HFFc6 (cell line): ENCODE data around the gene SLX1A. TPM values are rescaled to one million over a fixed set of nuclear protein-coding genes. Genes with fewer than 3 reads are reported as not detected.

ENCODE experiments used
- DNase-seq: peaks from one replicate; pipeline ENCODE4 v3.0.0-alpha.2; 2018
- H3K27ac Mint-ChIP-seq: 2 replicates; pipeline ENCODE4 v1.8.0; 2020; ENCODE audit warnings: mild to moderate bottlenecking, mixed read lengths
- H3K27me3 Mint-ChIP-seq: 2 replicates; pipeline ENCODE4 v1.8.0; 2021; ENCODE audit warnings: mild to moderate bottlenecking, moderate library complexity, mixed read lengths; ENCODE audit not compliant: insufficient read depth
- H3K36me3 Mint-ChIP-seq: 2 replicates; pipeline ENCODE4 v1.8.0; 2021; ENCODE audit warnings: low read depth, mixed read lengths
- H3K4me1 Mint-ChIP-seq: 2 replicates; pipeline ENCODE4 v1.8.0; 2020; ENCODE audit warnings: low read depth, mixed read lengths
- H3K4me3 Mint-ChIP-seq: 2 replicates; pipeline ENCODE4 v1.8.0; 2020; ENCODE audit warnings: mild to moderate bottlenecking, moderate library complexity, mixed read lengths
- H3K9me3 Mint-ChIP-seq: 2 replicates; pipeline ENCODE4 v1.8.0; 2020; ENCODE audit warnings: mild to moderate bottlenecking, mixed read lengths
- total RNA-seq, 6 experiments: library from RNA; stranded (reverse); fragmentation: NEBNext Ultra II Directional; extraction: Animal tissue kit (Norgen Biotek cat#: 25700); gene quantifications; 2 replicates in 1 of 6; 3 replicates in 5 of 6; pipeline ENCODE4 v1.2.3, GENCODE V29; 2021
- TF ChIP-seq, protein P1 (sequence below): fragments of 200-600 bp; sonication (generic); IDR thresholded peaks from 2 replicates; pipeline ENCODE4 v1.5.0; 2021; ENCODE audit warnings: antibody characterized with exemption, mild to moderate bottlenecking

The SLX1A gene
- total RNA-seq, 6 experiments from 2014 or later, result 13.2 to 23.3 (median 20.7) TPM

DNA sequence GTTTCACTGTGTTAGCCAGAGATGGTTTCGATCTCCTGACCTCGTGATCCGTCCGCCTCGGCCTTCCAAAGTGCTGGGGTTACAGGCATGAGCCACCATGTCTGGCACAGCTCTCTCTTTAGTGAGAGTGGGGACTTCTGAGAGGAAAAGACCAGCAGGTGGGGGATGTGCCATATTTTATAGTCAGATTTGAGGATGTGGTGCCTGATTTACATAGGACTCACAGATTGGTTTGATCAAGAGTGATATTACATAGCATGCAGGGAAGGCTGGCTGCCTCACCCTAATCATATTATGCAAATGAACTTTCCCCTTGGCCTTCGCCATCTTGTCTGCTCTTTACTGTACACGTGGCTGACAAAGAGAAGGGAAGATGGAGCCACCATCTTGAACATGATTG is 42.6 kb upstream of the SLX1A start:
- H3K4me3 Mint-ChIP-seq, result no peak overlapping the region
- DNase-seq, result no peak
- peaks cover 12% of the 10 kb centered on the region for H3K27me3 Mint-ChIP-seq
- H3K27ac Mint-ChIP-seq, result no peak overlapping the region
- H3K4me1 Mint-ChIP-seq, result no peaks in the 10 kb centered on the region
- TF ChIP-seq, protein P1, sequence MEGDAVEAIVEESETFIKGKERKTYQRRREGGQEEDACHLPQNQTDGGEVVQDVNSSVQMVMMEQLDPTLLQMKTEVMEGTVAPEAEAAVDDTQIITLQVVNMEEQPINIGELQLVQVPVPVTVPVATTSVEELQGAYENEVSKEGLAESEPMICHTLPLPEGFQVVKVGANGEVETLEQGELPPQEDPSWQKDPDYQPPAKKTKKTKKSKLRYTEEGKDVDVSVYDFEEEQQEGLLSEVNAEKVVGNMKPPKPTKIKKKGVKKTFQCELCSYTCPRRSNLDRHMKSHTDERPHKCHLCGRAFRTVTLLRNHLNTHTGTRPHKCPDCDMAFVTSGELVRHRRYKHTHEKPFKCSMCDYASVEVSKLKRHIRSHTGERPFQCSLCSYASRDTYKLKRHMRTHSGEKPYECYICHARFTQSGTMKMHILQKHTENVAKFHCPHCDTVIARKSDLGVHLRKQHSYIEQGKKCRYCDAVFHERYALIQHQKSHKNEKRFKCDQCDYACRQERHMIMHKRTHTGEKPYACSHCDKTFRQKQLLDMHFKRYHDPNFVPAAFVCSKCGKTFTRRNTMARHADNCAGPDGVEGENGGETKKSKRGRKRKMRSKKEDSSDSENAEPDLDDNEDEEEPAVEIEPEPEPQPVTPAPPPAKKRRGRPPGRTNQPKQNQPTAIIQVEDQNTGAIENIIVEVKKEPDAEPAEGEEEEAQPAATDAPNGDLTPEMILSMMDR, result no peak
- peaks cover 15% of the 10 kb centered on the region for H3K36me3 Mint-ChIP-seq
- peaks cover 29% of the 10 kb centered on the region for H3K9me3 Mint-ChIP-seq

- no peak overlapping the region for H3K4me3 Mint-ChIP-seq
- no peak overlapping the region for H3K27ac Mint-ChIP-seq
- H3K36me3 Mint-ChIP-seq, result peaks cover 15% of the 10 kb centered on the region
- no peak for DNase-seq
- peaks cover 11% of the 10 kb centered on the region for H3K27me3 Mint-ChIP-seq
- TF ChIP-seq, protein P1, result no peak
- no peaks in the 10 kb centered on the region for H3K4me1 Mint-ChIP-seq
- peaks cover 29% of the 10 kb centered on the region for H3K9me3 Mint-ChIP-seq
These were observed 41.2 kb upstream of the SLX1A start for GRCh38 chr16:30152517-30152916.

DNA sequence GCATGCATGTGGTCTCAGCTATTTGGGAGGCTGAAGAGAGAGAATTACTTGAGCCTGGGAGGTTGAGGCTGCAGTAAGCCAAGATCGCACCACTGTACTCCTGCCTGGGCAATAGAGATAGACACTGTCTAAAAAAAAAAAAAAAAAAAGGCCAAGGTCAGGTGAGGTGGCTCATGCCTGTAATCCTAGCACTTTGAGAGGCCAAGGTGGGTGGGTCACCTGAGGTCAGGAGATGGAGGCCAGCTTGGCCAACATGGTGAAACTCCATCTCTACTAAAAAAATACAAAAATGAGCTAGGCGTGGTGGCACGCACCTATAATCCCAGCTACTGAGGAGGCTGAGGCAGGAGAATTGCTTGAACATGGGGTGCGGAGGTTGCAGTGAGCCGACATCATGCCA is 38.5 kb upstream of the SLX1A start:
- Mint-ChIP-seq H3K36me3 (no peaks in the 10 kb centered on the region), H3K27ac (no peak overlapping the region), H3K4me3 (no peak overlapping the region), H3K4me1 (no peaks in the 10 kb centered on the region), H3K27me3 (peaks cover 7% of the 10 kb centered on the region), H3K9me3 (peaks cover 11% of the 10 kb centered on the region; the same call in 1 of the 2 replicates)
- TF ChIP-seq, protein P1, result no peak
- DNase-seq, result no peak

DNA sequence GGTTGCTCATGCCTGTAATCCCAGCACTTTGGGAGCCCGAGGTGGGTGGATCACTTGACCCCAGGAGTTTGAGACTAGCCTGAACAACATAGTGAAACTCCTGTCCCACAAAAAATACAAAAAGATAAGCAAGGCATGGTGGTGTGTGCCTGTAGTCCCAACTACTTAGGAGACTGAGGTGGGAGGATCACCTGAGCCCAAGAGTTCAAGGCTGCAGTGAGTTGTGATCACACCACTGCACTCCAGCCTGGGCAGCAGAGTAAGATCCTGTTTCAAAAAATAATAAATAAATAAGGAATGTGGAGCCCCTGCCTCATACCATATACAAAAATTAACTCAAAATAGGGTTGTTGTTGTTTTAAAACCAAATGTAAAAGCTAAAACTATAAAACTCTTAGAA is 36.5 kb upstream of the SLX1A start:
- Mint-ChIP-seq H3K4me1 (no peaks in the 10 kb centered on the region), H3K4me3 (no peak overlapping the region), H3K9me3 (no peaks in the 10 kb centered on the region), H3K36me3 (no peaks in the 10 kb centered on the region), H3K27ac (no peak overlapping the region), H3K27me3 (peaks cover 1% of the 10 kb centered on the region; the same call in 1 of the 2 replicates)
- no peak for DNase-seq
- TF ChIP-seq, protein P1, result no peak

DNA sequence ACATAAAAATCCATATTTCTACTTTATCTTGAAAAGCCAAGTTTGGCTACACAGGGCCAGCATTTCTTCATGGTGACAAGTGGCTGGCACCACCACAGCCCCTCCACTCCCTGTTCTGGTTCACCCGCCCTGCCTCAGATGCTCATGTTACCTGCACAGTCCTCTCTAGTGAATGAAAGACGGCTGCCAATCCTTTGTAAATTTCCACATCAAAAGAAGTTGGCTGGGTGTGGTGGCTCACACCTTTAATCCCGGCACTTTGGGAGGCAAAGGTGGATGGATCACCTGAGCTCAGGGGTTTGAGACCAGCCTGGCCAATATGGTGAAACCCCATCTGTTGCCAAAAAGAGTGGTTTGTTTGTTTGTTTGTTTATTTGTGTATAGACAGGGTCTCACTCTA is 30.1 kb upstream of the SLX1A start:
- peaks cover 4% of the 10 kb centered on the region; the same call in 1 of the 2 replicates for H3K27me3 Mint-ChIP-seq
- no peak for DNase-seq
- TF ChIP-seq, protein P1, result no peak
- no peak overlapping the region for H3K27ac Mint-ChIP-seq
- H3K4me1 Mint-ChIP-seq, result no peaks in the 10 kb centered on the region
- H3K36me3 Mint-ChIP-seq, result no peaks in the 10 kb centered on the region
- H3K9me3 Mint-ChIP-seq, result no peaks in the 10 kb centered on the region
- no peak overlapping the region for H3K4me3 Mint-ChIP-seq
